GM12878 (cell line): ENCODE measurements around the gene SMYD5. TPM values are rescaled to one million over a fixed set of nuclear protein-coding genes. Genes with fewer than 3 reads are reported as not detected.

Experiments
- CHD2 ChIP-seq: IDR thresholded peaks from 2 replicates; pipeline ENCODE4 v1.6.1; 2011; ENCODE audit warnings: low read depth, low read length, improper control_type of control experiment, borderline replicate concordance
- FOS ChIP-seq: IDR thresholded peaks from 3 replicates; pipeline ENCODE4 v1.6.1; 2011; ENCODE audit warnings: borderline replicate concordance; ENCODE audit not compliant: insufficient read length; ENCODE audit errors: extremely low read depth
- LARP7 ChIP-seq: fragments of 450-650 bp; IDR thresholded peaks from 2 replicates; pipeline ENCODE4 v1.6.1; 2017; ENCODE audit warnings: mild to moderate bottlenecking
- MTA2 ChIP-seq: fragments of 450-650 bp; IDR thresholded peaks from 2 replicates; pipeline ENCODE4 v1.6.1; 2016; ENCODE audit warnings: low read depth, mild to moderate bottlenecking, moderate library complexity
- MXI1 ChIP-seq: fragments of 150-350 bp; IDR thresholded peaks from 2 replicates; pipeline ENCODE4 v1.6.1; 2011; ENCODE audit warnings: low read depth, mild to moderate bottlenecking, inconsistent platforms, low read length, improper control_type of control experiment
- MYC ChIP-seq: IDR thresholded peaks from 2 replicates; pipeline ENCODE4 v1.6.1; 2011; ENCODE audit warnings: mild to moderate bottlenecking, low read length, moderate library complexity, inconsistent platforms; ENCODE audit not compliant: insufficient read depth, insufficient replicate concordance, insufficient read length, severe bottlenecking
- POLR2A ChIP-seq: IDR thresholded peaks from 2 replicates; pipeline ENCODE4 v1.6.1; 2011; ENCODE audit warnings: low read depth, mild to moderate bottlenecking, low read length
- POLR2AphosphoS5 ChIP-seq: IDR thresholded peaks from 2 replicates; pipeline ENCODE4 v1.6.1; 2011; ENCODE audit warnings: mild to moderate bottlenecking, low read length, inconsistent platforms
- SIX5 ChIP-seq: IDR thresholded peaks from 2 replicates; pipeline ENCODE4 v1.6.1; 2011; ENCODE audit warnings: mild to moderate bottlenecking, low read depth, low read length, moderate library complexity; ENCODE audit not compliant: severe bottlenecking
- SMAD5 ChIP-seq: IDR thresholded peaks from 2 replicates; pipeline ENCODE4 v1.6.1; 2016; ENCODE audit warnings: antibody characterized with exemption, low read depth
- SPI1 ChIP-seq: IDR thresholded peaks from 2 replicates; pipeline ENCODE4 v1.6.1; 2011; ENCODE audit warnings: low read depth, mild to moderate bottlenecking, low read length, moderate library complexity, borderline replicate concordance; ENCODE audit not compliant: insufficient read depth
- SREBF2 ChIP-seq: IDR thresholded peaks from 2 replicates; pipeline ENCODE4 v1.6.1; 2012; ENCODE audit warnings: mild to moderate bottlenecking, low read length
- SUPT20H ChIP-seq: IDR thresholded peaks from 2 replicates; pipeline ENCODE4 v1.6.1; 2011; ENCODE audit warnings: low read depth, mild to moderate bottlenecking, low read length, moderate library complexity, borderline replicate concordance; ENCODE audit not compliant: control insufficient read depth
- TCF12 ChIP-seq: IDR thresholded peaks from 2 replicates; pipeline ENCODE4 v1.6.1; 2011; ENCODE audit warnings: low read depth, mild to moderate bottlenecking, low read length
- YY1 ChIP-seq: IDR thresholded peaks from 2 replicates; pipeline ENCODE4 v1.6.1; 2011; ENCODE audit warnings: low read depth, mild to moderate bottlenecking, low read length
- ZBED1 ChIP-seq: IDR thresholded peaks from 2 replicates; pipeline ENCODE4 v1.6.1; 2016; ENCODE audit warnings: borderline replicate concordance
- ZNF24 ChIP-seq: fragments of 450-650 bp; IDR thresholded peaks from 2 replicates; pipeline ENCODE4 v1.6.1; 2017; ENCODE audit warnings: antibody characterized with exemption, mild to moderate bottlenecking
- polyA plus RNA-seq, 11 experiments: library from polyadenylated mRNA; depleted of rRNA in 4 of 11; unstranded in 6 of 11; stranded (reverse) in 5 of 11; fragments of >200 nt; fragmentation: Nextera tagmentation in 4 of 11; fragmentation: Illumina TruSeq in 1 of 11; extraction: Ambion mirVana in 4 of 11; extraction: Trizol in 1 of 11; gene quantifications; 1 replicate in 1 of 11; 2 replicates in 10 of 11; pipeline versions ENCODE4 v1.2.1 to v1.2.3, GENCODE V29; 2011 to 2016; ENCODE audit warnings: inconsistent platforms in 2 of 11, missing spikeins in 2 of 11, low read depth in 1 of 11
- total RNA-seq, 4 experiments: library from RNA; depleted of rRNA in 3 of 4; stranded (reverse); fragments of >200 nt in 3 of 4; fragmentation: Illumina TruSeq in 1 of 4; extraction: Trizol in 1 of 4; gene quantifications; 2 replicates each; pipeline versions ENCODE4 v1.2.1 to v1.2.3, GENCODE V29; 2013 to 2021
- TF ChIP-seq, protein P1 (sequence below): fragments of 450-650 bp; IDR thresholded peaks from 2 replicates; pipeline ENCODE4 v1.6.1; 2018; ENCODE audit warnings: mild to moderate bottlenecking, low read depth, moderate library complexity; ENCODE audit not compliant: partially characterized antibody
- TF ChIP-seq, protein P2 (sequence below): IDR thresholded peaks from 2 replicates; pipeline ENCODE4 v1.6.1; 2012; ENCODE audit warnings: low read depth, low read length, improper control_type of control experiment
- TF ChIP-seq, protein P3 (sequence below): fragments of 450-650 bp; IDR thresholded peaks from 2 replicates; pipeline ENCODE4 v1.6.1; 2017; ENCODE audit warnings: antibody characterized with exemption, mild to moderate bottlenecking, moderate library complexity
- TF ChIP-seq, protein P4 (sequence below): fragments of 450-650 bp; conservative IDR thresholded peaks from 2 replicates; pipeline ENCODE4 v1.6.1; 2017; ENCODE audit warnings: mild to moderate bottlenecking, moderate library complexity

Gene SMYD5
- total and polyA plus RNA-seq, 10 of the 15 experiments (the other 5 are each of a cell fraction or from before 2014, with no cell fraction given): 6.1 to 35.3 (median 26.4) TPM

DNA sequence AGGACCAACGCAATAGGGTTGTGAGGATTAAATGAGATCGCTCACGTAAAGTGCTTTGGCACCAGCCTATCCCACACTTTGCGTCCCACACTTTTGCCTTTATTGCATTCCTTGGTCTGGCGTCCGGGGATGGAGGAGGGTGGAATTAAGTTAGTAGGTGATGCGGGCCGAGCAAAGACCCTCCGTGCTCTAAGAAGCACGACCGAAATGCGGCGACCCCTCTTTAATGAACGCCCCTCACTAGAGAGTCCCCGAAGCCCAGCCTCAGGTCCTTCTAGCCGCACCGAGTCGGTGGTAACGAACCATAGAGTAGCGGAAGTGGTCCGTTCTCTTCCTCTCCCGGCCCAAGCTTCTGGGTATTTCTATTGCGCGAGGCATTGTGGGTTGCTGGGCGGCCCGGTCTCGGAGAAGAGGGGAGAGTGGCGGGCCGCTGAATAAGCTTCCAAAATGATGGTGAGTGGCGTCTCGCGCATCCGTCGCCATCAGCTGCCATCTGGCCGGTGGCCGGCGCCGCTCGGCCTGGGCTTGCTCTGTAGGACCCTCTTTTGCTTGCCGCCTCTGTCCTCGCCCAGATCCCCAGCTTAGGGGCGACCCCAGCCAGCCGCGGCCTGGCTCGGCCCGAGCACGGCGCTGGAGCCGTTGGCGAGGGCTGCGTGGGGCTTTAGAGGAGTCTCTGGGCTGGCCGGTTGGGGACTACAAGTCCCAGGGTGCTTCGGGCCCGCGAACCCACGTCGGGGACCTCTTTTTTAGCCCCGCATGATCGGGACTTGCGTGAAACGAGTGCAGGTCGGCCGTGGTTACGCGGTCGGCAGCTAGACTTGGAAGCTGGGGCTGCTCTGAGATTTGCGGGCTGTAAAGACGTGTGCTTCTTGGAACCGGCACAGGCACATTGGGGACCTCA lies 20.1 kb downstream of the SMYD5 start, which contains the start of gene CCT7 (continued):
- TF ChIP-seq MYC: peak; percentile 99
- peak; percentile 96 for TF ChIP-seq SMAD5
- no peak; the same call in 1 of the 2 replicates for TF ChIP-seq ZNF24
- TF ChIP-seq POLR2A: peak; percentile 99
- no peak for TF ChIP-seq SREBF2
- peak; percentile 43; the same call in 1 of the 2 replicates for TF ChIP-seq TCF12
- TF ChIP-seq LARP7: peak; percentile 83
- peak; percentile 57 for TF ChIP-seq SIX5
- TF ChIP-seq SUPT20H: no peak
- TF ChIP-seq, protein P1, sequence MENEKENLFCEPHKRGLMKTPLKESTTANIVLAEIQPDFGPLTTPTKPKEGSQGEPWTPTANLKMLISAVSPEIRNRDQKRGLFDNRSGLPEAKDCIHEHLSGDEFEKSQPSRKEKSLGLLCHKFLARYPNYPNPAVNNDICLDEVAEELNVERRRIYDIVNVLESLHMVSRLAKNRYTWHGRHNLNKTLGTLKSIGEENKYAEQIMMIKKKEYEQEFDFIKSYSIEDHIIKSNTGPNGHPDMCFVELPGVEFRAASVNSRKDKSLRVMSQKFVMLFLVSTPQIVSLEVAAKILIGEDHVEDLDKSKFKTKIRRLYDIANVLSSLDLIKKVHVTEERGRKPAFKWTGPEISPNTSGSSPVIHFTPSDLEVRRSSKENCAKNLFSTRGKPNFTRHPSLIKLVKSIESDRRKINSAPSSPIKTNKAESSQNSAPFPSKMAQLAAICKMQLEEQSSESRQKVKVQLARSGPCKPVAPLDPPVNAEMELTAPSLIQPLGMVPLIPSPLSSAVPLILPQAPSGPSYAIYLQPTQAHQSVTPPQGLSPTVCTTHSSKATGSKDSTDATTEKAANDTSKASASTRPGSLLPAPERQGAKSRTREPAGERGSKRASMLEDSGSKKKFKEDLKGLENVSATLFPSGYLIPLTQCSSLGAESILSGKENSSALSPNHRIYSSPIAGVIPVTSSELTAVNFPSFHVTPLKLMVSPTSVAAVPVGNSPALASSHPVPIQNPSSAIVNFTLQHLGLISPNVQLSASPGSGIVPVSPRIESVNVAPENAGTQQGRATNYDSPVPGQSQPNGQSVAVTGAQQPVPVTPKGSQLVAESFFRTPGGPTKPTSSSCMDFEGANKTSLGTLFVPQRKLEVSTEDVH: peak; percentile 44
- TF ChIP-seq MTA2: no peak
- TF ChIP-seq, protein P2, sequence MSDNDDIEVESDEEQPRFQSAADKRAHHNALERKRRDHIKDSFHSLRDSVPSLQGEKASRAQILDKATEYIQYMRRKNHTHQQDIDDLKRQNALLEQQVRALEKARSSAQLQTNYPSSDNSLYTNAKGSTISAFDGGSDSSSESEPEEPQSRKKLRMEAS: no peak; the same call in 1 of the 2 replicates
- peak; percentile 84 for TF ChIP-seq YY1
- 0 out of 2 replicates have a peak, but pooled peaks have one; percentile 48 for TF ChIP-seq ZBED1
- peak; percentile 61; the same call in 1 of the 2 replicates for TF ChIP-seq MXI1
- TF ChIP-seq FOS: no peak
- peak; percentile 62; the same call in 1 of the 2 replicates for TF ChIP-seq SPI1
- peak; percentile 99 for TF ChIP-seq POLR2AphosphoS5
- TF ChIP-seq CHD2: peak; percentile 46; the same call in 1 of the 2 replicates
- TF ChIP-seq, protein P3, sequence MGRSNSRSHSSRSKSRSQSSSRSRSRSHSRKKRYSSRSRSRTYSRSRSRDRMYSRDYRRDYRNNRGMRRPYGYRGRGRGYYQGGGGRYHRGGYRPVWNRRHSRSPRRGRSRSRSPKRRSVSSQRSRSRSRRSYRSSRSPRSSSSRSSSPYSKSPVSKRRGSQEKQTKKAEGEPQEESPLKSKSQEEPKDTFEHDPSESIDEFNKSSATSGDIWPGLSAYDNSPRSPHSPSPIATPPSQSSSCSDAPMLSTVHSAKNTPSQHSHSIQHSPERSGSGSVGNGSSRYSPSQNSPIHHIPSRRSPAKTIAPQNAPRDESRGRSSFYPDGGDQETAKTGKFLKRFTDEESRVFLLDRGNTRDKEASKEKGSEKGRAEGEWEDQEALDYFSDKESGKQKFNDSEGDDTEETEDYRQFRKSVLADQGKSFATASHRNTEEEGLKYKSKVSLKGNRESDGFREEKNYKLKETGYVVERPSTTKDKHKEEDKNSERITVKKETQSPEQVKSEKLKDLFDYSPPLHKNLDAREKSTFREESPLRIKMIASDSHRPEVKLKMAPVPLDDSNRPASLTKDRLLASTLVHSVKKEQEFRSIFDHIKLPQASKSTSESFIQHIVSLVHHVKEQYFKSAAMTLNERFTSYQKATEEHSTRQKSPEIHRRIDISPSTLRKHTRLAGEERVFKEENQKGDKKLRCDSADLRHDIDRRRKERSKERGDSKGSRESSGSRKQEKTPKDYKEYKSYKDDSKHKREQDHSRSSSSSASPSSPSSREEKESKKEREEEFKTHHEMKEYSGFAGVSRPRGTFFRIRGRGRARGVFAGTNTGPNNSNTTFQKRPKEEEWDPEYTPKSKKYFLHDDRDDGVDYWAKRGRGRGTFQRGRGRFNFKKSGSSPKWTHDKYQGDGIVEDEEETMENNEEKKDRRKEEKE: no peak
- TF ChIP-seq, protein P4, sequence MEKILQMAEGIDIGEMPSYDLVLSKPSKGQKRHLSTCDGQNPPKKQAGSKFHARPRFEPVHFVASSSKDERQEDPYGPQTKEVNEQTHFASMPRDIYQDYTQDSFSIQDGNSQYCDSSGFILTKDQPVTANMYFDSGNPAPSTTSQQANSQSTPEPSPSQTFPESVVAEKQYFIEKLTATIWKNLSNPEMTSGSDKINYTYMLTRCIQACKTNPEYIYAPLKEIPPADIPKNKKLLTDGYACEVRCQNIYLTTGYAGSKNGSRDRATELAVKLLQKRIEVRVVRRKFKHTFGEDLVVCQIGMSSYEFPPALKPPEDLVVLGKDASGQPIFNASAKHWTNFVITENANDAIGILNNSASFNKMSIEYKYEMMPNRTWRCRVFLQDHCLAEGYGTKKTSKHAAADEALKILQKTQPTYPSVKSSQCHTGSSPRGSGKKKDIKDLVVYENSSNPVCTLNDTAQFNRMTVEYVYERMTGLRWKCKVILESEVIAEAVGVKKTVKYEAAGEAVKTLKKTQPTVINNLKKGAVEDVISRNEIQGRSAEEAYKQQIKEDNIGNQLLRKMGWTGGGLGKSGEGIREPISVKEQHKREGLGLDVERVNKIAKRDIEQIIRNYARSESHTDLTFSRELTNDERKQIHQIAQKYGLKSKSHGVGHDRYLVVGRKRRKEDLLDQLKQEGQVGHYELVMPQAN: peak; percentile 62
